ENCODE data around the gene RAD51C.
"Not testable (repeated sequence)": the region's sequence is repeated elsewhere in the genome, so short reads cannot be mapped to it uniquely, and the experiment has no call there.

The RAD51C gene

DNA sequence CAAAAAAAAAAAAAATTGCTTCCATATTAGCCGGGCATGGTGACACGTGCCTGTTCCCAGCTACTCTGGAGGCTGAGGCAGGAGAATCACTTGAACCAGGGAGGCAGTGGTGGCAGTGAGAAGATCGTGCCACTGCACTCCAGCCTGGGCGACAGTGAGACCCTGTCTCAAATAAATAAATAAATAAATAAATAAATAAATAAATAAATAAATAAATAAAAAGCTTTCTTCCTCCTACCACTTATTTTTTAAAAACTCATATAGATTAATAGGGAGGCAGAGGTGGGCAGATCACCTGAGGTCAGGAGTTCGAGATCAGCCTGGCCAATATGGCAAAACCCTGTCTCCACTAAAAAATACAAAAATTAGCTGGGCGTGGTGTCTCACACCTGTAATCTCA lies 7.9 kb upstream of the RAD51C start:
- not testable (repeated sequence) for DNase-seq

DNA sequence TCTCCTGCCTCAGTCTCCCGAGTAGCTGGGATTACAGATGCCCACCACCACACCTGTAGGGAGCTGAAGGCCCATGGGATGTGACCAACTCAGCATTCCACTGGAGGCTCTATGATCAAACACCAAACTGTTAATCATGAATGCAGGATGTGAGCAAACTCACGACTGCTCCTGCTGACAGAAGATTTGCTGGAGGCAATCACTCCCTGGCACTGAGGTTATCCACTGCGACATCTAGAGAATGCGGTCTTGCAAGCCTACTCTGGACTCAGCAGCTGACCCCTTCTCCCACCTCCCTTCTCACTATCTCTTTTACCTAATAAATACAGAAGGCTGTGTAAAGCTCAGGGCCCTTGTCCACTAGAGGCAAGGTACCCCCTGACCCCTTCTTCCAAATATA lies 5.4 kb upstream of the RAD51C start:
- no peak for DNase-seq

DNA sequence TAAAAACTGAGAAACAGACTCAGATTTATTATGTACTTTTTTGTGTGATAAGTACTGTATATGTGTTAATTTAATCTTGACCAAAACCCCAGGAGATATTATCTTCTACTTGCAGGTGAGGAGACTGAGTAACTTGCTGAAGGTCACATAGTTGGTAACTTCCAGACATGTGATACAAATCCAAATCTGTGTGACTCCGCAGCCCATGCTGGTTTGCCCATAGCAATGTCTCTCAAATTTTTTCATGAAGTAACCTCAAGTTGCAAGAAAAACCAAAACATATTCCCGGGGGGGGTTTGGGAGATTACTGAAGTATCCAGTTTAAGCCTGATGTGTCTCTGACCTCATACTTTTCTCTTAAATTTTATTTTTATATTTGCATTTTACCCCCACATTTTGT lies 3.9 kb upstream of the RAD51C start:
- DNase-seq, result no peak

DNA sequence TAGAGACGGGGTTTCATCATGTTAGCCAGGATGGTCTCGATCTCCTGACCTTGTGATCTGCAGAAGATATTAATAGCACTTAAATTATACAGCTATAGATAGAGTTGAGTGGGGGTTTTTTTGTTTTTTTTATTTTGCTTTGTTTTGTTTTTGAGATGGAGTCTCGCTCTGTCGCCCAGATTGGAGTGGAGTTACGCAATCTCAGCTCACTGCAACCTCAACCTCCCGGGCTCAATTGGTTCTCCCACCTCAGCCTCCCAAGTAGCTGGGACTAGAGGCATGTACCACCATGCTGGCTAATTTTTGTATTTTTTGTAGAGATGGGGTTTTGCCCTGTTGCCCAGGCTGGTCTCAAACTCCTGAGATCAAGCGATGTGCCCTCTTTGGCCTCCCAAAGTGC lies 2.4 kb upstream of the RAD51C start:
- not testable (repeated sequence) for DNase-seq

DNA sequence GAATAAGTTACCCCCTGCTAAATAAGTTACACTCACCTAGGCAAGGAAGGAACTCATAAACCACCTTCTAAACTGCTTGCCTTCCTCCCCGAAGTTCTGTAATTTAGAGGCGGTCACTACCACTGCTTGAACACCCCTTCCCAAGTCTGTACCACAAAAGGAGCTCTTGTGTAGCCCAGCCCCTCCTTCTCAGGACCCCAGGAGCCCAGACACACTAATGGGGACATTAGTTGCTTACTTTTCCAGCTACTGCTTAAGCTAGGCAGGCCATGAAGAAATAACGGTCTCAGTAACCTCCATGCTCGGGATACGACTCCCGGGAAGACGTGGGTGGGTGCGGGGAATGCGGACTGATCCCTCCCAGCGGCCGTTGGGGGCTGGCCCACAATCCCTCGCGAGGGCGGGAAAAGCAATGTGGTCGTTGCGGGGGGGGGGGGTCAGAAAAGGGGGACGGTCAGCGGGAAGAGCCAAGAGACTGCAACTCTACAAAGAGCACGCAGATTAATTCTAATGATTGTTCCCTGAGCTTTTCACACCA lies 632 bp upstream of the RAD51C start, which contains the start of gene TEX14:
Gene TEX14 (minus strand): TSS at position 345 of the 538 bp plus-strand sequence. CDS start 40,044 bp downstream, outside the sequence.
- no peak for DNase-seq

DNA sequence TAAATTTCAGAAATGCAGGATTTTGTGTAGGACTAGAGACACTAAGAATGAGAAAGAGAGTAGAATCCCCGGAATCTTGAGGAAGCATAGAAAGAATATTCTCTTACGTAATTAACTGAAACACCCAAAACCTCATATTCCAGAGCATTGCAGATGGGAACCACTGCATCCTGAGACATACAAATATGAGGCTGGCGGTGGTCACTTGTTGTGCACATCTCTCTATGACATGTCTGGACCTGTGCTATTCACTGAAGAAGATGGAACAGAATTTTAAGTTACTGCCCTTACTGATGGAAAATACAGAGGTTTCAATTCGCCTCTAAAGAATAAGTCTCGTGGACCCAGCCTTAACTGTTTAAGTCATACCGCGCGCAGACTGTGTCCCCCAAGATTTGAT lies 806 bp downstream of the RAD51C start:
- no peak for DNase-seq

DNA sequence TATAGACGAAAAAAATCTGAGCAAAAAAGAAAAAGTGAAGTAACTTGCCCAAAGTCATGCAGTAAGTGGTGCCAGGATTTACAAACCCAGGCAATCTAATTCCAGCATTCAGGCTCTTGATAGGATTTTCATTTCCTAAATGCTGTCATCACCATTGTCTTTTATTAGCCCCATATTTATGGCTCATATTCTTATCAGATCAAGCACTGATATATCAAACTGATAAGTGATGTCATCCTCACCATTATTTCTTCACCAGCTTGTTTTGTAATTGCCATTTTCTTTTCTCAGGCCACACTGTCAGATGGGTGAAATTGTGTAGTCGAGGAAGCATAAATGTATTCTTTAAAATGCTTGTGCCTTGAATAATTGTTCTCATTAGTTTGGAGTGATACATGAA lies 1.3 kb downstream of the RAD51C start:
- DNase-seq, result no peak

DNA sequence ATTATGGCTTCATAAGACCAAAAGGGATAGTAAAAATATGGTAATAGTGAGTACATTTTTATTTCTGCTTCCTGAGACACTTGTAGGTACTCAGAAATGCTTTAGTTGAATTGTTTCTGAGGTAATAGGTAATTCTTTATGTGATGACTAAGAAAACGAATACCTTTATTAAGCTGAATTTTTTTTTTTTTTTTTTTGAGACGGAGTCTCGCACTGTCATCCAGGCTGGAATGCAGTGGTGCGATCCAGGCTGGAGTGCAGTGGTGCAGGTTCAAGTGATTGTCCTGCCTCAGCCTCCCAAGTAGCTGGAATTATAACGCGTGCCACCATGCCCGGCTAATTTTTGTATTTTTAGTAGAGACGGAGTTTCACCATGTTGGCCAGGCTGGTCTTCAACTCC lies 1.9 kb downstream of the RAD51C start:
- no peak for DNase-seq

DNA sequence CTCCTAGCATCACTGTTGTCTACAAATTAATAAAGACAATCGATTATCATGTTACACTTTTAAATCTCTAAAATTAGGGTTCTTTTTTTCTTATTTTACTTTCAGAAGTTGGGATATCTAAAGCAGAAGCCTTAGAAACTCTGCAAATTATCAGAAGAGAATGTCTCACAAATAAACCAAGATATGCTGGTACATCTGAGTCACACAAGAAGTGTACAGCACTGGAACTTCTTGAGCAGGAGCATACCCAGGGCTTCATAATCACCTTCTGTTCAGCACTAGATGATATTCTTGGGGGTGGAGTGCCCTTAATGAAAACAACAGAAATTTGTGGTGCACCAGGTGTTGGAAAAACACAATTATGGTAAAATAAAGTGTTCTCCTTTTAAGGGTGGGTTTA lies 2.4 kb downstream of the RAD51C start:
- no peak for DNase-seq

DNA sequence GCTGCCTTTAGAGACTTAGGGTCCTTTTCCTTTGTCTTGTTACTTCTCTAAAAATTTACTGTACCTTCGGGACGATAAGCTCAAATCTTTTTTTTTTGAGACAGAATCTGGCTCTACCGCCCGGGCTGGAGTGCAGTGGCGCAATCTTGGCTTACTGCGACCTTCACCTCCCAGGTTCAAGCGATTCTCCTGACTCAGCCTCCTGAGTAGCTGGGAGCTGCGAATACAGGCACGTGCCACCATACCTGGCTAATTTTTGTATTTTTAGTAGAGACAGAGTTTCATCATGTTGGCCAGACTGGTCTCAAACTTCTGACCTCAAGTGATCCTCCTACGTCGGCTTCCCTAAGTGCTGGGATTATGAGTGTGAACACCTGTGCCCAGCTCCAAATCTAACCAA lies 7.4 kb downstream of the RAD51C start:
- DNase-seq, result no peak

DNA sequence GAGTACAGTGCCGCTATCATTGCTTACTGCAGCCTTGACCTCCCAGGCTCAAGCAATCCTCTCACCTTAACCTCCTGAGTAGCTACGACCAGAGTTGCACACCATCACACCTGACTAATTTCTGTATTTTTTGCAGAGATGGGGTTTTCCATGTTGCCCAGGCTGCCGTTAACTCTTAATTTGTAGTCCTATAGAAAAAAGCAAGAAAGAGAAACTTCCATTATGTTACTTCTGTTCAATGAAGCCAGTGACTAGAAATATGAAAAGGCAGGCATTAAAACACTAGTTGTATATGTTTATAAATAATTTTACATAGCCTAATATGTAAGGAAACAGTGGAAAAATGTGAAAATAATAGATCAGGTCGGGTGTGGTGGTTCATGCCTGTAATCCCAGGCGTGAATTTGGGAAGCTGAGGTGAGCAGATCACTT lies 9.7 kb downstream of the RAD51C start:
- DNase-seq, result no peak

DNA sequence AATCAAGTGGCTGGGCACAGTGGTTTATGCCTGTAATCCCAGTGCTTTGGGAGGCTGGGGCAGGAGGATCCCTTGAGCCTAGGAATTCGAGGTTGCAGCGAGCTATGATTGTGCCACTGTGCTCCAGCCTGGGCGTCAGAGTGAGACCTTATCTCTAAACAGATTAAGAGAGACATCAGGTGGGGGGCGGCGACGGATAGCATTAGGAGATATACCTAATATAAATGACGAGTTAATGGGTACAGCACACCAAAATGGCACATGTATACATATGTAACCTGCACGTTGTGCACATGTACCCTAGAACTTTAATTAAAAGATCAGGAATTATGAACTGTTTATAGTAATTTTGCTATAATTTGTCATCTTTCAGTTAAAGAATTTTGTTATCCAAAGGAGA lies 10.3 kb downstream of the RAD51C start:
- no peak for DNase-seq

DNA sequence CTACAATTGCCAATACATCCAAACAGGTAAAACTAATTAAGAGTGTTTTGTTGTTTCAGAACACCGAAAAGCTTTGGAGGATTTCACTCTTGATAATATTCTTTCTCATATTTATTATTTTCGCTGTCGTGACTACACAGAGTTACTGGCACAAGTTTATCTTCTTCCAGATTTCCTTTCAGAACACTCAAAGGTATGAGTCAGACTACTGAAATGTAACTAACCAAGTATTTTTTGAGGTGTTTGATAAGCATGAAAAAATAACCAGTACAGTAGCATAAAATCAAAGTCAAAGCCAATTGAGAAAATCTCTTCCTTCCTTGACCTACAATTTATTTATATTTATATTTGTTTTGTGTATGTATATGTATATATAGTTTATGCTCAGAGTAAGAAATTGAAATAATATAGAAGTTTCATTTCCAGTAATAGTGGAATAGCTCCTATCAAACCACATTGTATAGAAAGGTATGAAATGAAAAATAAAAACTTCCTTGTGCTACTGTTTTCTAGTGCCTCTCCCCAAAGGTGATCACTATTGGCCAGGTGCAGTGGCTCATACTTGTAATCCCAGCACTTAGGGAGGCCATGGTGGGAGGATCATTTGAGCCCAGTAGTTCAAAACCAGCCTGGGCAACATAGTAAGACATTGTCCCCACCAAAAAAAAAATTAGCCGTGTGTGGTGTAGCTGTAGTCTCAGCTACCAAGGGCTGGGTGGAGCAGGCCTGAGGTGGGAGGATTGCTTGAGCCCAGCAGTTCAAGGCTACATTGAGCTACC lies 10.9 kb downstream of the RAD51C start:
- DNase-seq, result no peak

DNA sequence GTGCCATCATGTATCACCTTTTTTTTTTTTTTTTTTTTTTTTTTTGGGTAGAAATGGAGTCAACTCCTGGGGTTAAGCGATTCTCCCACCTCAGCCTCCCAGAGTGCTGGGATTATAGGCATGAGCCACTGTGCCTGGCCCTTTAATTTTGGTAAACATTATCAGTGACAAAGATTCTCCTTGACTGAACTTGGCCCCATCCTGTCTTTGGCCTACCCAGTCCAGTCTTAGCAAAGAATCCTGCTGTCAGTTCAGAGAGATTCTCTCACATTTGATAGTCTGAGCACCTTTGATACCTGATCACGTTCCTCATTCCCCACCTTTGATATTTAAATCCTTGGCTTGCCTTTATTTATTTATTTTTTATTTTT lies 11.5 kb downstream of the RAD51C start:
- no peak for DNase-seq

DNA sequence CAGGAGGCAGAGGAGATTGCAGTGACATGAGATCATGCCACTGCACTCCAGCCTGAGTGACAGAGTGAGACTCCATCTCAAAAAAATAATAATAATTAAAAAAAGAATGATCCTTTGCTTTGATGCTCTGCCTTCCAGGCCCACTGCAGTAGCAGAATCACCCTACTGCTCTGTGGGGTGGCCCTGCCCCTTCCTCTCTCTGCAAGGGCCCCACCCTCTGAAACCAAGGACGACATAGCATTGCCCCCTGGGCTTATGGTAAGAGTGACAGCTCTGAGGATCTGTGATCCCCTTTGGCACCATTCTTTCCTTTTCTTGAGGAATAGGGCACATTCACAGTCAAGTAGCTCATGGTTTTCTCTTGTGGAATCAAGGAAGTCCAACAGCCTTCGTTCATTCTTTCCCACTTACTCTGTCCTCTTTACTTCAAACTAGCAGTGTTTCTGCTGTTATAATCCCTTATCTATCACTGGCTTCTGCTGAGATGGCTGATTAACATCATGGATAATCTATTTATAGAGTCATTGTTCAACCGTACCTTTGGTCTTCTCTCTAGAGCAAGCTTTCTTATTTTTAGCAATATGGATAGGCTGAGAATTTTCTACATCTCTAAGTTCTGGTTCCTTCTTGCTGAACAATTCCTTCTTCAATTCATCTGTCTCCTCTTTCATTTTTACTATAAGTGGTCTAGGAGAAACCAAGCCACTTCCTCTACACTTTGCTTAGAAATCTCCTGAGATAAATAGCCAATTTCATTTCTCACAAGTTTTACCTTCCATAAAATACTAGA lies 14.1 kb downstream of the RAD51C start:
- no peak for DNase-seq

DNA sequence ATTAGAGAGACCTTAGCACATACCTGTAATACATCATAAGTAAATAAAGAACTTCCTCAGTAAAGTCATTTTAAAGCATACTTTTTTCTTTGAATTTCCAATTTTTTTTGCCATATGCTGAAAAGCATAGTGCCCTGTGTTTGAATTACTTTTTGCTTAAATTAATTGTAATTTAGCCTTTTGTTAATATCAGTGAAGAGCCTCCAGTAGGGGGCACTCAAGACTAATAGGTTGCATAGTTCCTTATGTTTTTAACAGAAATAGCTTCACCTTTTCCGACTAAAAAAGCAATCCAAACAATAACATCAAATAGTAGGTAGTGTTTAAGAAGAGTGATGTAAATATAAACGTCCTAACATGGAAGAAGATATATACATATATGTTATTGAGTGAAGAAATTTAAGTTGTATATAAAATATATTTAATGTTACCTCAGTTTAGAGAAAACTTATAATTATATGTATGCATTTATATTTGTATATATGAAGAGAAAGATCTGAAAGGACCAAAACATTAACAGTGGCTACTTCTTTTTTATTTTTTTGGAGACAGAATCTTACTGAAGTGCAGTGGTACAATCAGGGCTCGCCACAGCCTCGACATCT lies 18.6 kb downstream of the RAD51C start:
- peak; percentile 8 for DNase-seq

DNA sequence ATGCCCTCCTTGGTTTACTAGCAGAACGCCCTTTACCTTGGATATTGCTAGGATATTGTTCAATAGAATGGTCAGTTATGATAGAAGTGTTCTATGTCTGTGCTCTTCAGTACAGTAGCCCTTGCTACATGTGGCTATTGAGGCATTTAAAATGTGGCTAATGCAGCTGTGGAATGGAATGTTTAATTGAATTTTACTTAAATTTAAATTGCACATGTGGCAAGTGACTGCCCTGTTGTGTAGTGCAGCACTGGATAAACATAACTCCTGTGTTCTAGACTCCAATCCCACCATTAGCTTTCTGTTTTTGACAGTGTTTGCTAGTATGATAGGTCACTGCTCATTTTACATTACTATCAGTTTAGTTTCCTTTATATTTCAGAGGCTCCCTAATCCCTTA lies 29.9 kb downstream of the RAD51C start:
- DNase-seq, result no peak

DNA sequence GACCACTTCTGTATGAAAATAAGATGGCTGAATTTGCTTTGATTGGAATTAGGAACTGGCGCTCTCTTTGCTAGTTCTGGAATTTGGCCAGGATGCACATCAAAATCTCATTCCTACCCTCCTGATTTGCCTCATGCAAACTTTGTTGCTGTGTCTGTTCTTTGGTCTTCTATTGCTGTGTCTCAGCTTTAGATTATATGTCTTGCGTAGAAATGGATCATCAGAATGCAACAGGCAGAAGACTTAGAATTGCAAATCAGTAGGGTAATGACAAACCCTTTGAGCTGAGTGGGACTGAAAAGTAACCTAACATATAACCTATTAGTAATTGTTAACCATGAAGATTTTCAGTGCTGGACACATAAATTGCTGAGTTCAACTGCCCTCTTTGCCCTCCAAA lies 30.3 kb downstream of the RAD51C start:
- DNase-seq, result no peak

DNA sequence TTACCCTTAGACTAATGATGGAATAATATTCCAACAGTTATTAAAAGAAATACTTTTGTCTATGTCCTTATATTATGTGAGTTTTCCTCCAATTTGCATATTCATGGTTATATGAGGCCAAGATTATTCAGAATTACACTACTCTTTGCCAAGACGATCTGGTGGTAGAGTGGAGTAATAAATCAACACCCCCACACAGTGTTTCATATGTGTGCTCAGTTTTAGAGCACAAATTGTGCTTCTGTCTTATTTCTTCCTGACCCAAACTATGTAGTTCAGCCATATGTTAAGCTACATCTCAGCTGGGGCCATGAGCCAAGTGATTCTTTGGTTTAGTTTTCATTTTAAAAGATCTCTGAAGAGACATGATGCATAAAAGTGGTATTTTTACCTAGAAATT lies 36.4 kb downstream of the RAD51C start:
- no peak for DNase-seq

DNA sequence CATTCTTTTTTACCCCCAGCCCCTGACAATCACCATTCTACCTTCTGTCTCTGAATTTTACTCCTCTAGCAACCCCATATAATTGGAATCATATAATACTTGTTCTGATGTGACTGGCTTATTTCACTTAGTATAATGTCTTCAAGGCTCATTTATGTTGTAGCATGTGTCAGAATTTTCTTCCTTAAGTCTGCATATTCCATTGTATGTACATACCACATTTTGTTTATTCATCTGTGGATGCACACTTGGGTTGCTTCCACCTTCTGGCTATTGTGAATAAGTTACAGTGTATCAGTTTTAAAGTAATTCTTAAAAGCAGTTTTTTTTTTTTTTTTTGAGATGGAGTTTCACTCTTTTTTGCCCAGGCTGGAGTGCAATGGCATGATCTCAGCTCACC lies 38.5 kb downstream of the RAD51C start:
- DNase-seq, result no peak

DNA sequence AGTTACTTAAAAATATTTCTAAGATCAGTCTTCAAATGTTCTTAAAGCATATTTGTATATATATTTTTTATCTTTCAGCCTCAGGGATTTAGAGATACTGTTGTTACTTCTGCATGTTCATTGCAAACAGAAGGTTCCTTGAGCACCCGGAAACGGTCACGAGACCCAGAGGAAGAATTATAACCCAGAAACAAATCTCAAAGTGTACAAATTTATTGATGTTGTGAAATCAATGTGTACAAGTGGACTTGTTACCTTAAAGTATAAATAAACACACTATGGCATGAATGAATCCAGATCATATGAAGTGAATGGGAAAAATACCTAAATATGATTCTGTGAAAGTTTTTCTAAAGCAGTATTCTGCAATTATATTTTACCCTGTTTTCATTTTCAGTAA lies 41.6 kb downstream of the RAD51C start:
- DNase-seq, result no peak

DNA sequence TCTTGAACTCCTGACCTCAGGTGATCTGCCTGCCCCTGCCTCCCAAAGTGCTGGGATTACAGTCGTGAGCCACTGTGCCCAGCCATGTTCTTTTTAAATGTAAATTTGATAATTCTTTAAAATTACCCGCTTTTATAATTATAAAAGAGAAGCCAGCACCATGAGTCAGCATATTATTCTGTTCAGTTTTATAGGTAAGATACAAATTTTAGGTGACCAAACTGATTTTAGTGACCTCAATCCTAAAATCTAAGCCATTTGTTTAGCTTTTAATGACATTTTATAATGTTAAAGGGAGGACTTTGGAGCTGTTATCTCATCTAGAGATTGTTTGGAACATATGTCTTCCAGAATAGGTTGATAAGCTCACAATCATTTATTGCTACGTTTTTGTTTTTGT lies 42.4 kb downstream of the RAD51C start:
- DNase-seq, result no peak

DNA sequence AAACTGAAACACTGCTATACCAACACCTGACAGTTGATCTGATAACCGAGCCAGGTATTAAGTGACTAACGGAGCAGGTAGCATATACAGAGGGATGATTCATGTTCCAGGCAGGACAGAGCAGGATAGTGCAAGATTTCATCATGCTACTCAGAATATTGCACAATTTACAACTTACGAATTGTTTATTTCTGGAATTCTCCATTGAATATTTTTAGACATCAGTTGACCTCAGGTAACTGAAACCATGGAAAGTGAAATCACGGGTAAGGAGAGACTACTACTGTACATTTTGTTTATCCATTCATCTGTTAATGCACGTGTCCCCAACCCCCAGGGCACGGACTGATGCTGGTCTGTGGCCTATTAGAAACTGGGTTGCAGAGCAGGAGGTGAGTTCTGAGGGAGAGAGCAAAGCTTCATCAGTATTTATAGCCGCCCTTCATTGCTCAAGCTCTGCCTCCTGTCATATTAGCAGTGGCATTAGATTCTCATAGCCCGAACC lies 48.8 kb downstream of the RAD51C start:
- DNase-seq, result no peak

DNA sequence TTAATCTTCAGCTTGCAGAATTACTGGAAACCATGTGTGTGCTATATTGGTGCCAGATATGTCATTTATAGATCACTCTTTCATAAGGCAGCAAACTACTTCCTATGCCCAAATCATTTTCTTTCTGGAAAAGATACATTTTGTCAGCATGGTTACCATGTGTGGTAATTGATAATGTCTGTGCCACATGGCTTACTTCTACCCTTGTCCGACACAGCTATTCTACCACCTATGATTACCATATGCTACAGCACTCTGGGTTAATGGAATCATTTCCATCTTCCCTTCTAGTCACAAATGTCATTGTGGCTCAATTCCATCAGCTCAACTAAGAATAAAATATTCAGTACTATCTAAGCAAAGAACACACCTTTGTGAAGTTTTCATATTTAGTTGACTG lies 55.3 kb downstream of the RAD51C start:
- no peak for DNase-seq

All from 8988T (cell line).